OCI-LY1 (cell line): ENCODE data around the gene RRAS2.

ENCODE experiments used
- EZH2 ChIP-seq: fragments of 200-600 bp; sonication (generic), shearing (Covaris generic); IDR thresholded peaks from 2 replicates; pipeline ENCODE4 v1.8.0; 2017; ENCODE audit warnings: borderline replicate concordance, mixed run types, mild to moderate bottlenecking, antibody characterized with exemption, low read length, moderate library complexity, mixed read lengths
- TF ChIP-seq, protein P1 (sequence below): fragments of 200-600 bp; sonication (generic), shearing (Covaris generic); IDR thresholded peaks from 2 replicates; pipeline ENCODE4 v1.5.1; 2017; ENCODE audit warnings: mild to moderate bottlenecking, antibody characterized with exemption, low read length, moderate library complexity, mixed read lengths

DNA sequence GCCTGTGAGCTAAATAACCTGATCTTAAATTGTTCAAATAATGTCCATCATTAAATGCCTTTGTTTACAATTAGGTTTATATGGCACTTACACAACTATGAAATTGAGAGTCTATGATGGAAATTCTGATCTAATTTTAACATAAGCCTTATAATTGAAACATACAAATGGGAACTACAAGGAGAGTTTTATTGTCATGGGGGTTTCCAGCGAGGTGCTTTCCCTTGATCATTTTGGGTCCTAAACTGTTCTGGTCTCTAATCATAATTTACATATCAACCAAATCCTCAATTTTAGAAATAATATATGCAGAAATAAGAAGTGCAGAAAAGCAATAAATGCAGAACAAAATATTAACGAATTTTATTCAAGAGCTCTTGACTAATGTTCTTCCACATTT lies 44.9 kb downstream of the RRAS2 start:
- TF ChIP-seq EZH2, result no peak
- TF ChIP-seq, protein P1, sequence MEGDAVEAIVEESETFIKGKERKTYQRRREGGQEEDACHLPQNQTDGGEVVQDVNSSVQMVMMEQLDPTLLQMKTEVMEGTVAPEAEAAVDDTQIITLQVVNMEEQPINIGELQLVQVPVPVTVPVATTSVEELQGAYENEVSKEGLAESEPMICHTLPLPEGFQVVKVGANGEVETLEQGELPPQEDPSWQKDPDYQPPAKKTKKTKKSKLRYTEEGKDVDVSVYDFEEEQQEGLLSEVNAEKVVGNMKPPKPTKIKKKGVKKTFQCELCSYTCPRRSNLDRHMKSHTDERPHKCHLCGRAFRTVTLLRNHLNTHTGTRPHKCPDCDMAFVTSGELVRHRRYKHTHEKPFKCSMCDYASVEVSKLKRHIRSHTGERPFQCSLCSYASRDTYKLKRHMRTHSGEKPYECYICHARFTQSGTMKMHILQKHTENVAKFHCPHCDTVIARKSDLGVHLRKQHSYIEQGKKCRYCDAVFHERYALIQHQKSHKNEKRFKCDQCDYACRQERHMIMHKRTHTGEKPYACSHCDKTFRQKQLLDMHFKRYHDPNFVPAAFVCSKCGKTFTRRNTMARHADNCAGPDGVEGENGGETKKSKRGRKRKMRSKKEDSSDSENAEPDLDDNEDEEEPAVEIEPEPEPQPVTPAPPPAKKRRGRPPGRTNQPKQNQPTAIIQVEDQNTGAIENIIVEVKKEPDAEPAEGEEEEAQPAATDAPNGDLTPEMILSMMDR, result no peak
